CD4-positive, alpha-beta T cell treated with Interleukin-17A for 4 hours (primary cell): ENCODE results near the gene GLT1D1.
"Not testable (repeated sequence)": the region's sequence is repeated elsewhere in the genome, so short reads cannot be mapped to it uniquely, and the experiment has no call there.

Experiments used
- DNase-seq: peaks from one replicate; pipeline ENCODE4 v3.0.0-alpha.2; 2020; ENCODE audit warnings: mixed read lengths

The GLT1D1 gene

GRCh38 chr12:128820723-128821432 lies 32.4 kb upstream of the GLT1D1 start:
- no peak for DNase-seq

DNA sequence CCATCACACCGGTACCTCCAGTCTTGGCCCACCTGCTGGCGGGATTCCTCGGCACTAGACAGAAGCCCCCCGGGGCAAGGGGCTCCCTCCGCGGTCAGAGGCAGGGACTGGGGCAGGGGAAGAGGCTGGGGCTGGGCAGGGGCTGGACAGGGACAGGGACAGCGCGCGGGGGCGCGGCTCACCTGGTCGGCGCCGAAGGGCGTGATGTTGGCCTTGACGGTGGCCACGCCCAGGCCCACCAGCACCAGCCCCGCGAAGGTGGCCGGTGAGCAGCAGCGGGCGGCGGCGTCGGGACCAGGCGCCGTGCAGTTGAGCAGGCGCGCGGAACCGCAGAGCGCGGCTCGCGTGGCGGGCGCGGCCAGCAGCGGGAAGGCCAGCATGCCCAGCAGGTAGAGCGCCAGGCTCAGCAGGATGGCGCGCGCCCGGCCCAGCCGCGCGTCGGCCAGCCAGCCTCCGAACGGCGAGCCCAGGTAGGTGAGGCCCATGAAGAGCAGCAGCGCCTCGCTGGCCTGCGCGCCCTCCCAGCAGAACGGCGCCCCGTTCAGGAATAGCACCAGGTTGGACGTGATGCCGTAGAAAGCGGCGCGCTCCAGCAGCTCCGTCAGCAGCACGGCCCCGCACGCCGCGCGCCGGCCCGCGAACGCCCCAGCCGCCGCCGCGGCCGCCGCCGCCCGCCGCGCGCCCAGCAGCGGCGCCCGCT lies 29.9 kb upstream of the GLT1D1 start:
- no peak for DNase-seq

- DNase-seq: peak; percentile 88
Measured at GRCh38 chr12:128823916-128824839, 29.1 kb upstream of the GLT1D1 start, which contains the start of gene SLC15A4. Gene SLC15A4 (minus strand): TSS chr12:128823958. CDS start chr12:128823943, 15 bp downstream.

DNA sequence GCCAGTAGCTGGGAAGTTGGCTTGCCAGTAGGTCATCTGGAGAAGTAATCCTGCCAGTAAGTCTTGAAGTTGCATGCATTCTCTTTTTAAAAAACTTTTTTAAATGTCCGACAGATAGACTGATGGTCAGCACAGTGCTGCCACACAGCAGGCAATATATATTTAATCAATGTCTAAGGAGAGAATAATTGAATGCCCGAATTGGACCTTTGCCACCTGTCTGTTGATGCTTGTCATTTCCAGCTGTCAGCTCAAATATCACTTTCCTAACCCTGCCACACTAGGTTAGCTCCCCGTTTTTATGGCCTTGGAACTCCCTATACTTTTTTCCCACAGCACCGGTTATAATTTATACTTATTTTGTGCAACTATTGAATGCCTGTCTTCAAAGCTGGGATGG lies 27.4 kb upstream of the GLT1D1 start:
- DNase-seq: no peak

DNA sequence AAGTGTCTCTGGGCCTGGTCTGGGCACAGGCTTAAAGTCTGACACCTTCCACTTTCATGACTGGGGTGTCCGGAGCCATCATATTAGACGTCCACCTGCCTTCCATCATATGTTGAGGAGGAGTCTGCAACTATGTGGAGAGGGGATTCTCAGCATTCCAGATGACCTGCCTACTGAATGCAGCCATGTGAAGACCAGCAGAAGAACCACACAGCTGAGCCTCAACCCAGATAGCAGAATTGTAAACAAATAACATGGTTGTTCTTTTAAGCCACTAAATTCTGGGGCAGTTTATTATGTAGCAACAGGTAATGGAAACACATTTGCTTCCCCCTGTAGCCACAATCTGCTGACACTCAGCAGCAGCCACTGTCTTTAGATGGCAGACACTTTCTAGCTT lies 25.6 kb upstream of the GLT1D1 start:
- DNase-seq: no peak

GRCh38 chr12:128829861-128830504 lies 23.3 kb upstream of the GLT1D1 start:
- DNase-seq: no peak

DNA sequence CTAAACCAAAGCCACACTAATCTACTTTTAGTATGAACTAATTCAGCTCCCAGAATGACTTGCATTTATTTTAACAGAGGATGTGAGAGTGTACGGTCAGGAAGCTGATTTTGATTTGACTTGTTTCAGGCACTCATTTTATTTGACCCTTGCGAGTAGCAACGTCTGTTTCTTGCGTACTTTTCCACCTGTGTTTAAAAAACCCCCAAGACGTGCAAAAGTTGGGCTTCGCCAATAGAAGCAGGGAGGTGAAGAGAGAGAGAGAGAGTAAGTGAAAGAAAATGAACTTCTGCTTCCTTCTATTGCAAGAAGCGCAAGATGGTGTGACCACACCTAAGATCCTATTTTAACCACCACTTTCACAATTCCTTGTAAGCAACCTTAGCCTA lies 22.8 kb upstream of the GLT1D1 start:
- no peak for DNase-seq

GRCh38 chr12:128833418-128833817 lies 19.9 kb upstream of the GLT1D1 start:
- DNase-seq: no peak

DNA sequence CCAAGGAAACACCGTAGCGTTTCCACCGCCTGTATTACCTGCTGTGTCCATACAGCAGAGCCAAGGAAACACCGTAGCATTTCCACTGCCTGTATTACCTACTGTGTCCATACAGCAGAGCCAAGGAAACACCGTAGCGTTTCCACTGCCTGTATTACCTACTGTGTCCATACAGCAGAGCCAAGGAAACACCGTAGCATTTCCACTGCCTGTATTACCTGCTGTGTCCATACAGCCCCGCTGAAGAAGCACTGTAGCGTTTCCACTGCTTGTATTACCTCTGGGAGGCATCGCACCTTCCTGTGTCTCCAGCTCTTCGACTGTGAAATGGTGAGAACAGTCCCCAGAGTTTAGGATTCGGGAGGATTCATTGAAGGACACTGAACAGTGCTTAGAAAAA lies 13.4 kb upstream of the GLT1D1 start:
- not testable (repeated sequence) for DNase-seq

DNA sequence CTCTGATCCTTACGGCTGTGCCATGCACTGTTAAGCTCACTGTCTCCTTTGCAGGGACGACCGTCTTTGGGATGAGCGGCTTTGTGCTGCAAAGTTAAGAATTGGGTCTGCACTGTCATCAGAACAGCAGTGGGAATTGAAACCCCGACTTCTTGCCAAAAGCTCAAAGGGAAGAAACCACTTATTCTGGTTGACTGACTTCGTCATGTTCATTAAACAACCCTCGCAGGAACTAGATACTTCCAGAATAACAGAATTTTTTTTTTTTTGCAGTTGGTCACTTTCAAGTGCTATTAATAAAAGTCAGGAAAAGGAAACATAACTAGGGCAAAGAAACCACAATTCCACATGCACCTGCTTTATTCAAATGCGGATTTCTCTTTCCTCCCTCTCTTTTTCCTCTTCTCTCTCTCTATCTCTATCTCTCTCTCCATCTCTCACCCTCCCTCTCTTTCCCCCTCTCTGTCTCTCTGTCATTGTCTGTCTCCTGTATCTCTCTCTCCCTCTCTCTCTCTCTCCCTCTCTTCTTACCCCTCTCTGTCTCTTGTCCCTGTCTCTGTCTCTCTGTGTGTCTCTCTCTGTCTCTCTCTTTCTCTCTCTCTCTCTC lies 12.3 kb upstream of the GLT1D1 start:
- DNase-seq: no peak

DNA sequence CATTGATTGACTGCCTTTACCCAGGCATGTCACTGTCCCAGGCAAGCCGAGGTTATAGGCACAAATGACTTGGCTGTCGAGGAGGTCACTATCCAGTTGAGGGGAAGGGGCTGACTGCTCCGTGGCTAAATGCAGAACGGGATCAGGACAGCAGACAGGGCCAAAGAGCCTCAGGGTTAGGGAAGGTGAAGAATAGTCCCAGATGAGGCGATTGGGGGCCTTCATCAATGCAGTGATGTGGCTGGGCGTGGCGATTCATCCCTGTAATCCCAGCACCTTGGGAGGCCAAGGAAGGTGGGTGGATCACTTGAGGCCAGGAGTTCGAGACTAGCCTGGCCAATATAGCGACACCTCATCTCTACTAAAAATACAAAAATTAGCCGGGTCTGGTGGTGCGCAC lies 10.7 kb upstream of the GLT1D1 start:
- DNase-seq: no peak

- DNase-seq: no peak
Measured at GRCh38 chr12:128843538-128843937, 9.7 kb upstream of the GLT1D1 start.

GRCh38 chr12:128844031-128844635 lies 9.1 kb upstream of the GLT1D1 start:
- DNase-seq: no peak

DNA sequence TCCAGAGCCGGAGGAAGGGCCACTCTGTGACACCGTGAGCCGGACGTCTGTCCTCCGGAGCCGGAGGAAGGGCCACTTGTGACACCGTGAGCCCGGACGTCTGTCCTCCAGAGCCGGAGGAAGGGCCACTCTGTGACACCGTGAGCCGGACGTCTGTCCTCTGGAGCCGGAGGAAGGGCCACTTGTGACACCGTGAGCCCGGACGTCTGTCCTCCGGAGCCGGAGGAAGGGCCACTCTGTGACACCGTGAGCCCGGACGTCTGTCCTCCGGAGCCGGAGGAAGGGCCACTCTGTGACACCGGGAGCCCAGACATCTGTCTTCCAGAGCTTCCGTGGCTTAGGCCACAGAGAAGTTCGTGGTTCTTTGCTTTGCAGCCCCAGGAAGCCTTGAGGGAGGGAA lies 6.6 kb upstream of the GLT1D1 start:
- not testable (repeated sequence) for DNase-seq

GRCh38 chr12:128848371-128848770 lies 4.9 kb upstream of the GLT1D1 start:
- DNase-seq: no peak

DNA sequence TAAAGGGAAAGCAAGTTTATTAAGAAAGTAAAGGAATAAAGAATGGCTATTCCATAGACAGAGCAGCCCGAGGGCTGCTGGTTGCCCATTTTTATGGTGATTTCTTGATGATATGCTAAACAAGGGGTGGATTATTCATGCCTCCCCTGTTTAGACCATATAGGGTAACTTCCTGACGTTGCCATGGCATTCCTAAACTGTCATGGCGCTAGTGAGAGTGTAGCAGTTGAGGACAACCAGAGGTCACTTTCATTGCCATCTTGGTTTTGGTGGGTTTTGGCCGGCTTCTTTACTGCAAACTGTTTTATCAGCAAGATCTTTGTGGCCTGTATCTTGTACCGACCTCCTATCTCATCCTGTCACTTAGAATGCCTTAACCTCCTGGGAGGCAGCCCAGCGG lies 3.5 kb upstream of the GLT1D1 start:
- not testable (repeated sequence) for DNase-seq

DNA sequence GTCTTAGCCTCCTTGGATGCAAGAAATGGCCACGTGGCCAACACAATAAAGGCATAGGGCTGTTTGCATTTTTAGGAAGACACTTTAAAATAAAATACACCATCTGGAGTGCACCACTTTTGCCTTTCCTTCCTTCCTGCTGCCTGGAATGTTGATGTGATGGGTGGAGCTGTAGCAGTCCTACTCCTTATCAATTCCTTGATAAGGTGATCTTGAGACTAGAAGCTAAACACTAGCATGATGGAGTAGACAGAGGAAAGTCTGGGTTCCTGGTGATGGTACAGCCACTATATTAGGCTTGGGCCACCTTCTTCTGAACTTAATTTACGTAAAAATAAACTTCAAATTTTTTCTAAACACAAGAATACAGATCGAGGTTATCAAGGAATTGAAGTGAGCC lies 2.9 kb upstream of the GLT1D1 start:
- DNase-seq: no peak

- not testable (repeated sequence) for DNase-seq
Measured at GRCh38 chr12:128851429-128851828, 1.8 kb upstream of the GLT1D1 start.

DNA sequence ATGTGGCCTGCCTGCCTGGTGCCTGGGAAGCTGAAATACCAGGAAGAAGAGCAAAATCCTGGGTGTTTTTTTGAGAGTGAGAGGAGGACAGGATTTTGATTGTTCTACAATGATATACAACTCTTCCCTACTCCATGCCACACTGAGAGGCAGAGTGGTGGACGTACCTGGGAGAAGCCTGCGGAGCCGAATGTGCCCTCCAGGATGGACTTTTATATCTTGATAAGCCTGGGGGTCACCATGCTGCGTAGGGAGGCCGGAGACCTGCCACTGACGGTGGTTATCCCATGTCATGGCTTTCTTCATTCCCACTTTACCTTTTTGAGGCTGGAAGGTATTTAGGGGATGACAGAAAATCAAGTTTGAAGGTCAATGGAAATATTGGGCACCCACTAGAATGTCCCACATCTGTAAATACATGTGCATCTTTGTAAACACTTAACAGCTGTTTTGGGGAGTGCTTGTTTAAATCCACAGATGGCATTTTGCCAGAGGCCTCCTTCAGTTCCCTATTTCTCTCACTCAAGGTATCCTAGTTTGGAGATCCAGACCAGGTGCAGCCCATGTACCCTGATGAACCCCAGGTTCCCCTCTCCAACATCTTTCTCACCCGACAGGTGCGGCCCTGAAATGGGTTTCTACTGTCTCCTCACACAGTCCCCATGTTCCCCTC lies 1.1 kb upstream of the GLT1D1 start:
- DNase-seq: no peak

DNA sequence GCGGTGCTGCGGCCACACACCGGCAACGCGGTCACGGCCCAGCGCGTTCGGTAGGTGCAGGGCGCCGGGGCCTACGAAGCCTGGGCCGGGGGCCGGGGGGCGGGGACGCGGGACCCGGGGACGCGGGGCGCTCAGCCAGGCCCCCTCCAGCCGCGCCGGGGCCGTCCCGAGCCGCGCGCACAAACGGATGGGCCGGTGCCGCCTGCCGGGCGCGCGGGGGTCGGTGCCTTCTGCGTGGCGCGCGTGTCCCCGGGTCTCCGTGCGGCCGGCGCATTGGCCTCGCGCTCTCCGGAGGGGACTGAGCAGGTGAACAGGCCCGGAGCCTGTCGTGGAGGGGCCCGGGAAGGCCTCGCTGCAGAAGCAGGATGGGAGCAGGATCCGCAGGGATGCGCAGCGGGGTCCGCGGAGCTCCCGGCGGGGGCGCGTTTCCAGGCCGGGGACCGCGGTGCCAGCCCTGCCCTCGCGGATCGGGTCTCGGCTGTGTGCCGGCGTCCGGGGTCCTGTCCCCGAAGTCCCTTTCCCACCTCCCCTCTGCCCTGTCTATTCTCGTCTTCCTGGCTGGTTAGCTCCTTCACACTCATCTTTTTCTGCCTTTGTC lies 421 bp downstream of the GLT1D1 start:
- DNase-seq: no peak
